GM18519 (cell line): ENCODE results near the gene PTPN5.
"Not testable (repeated sequence)": the region's sequence is repeated elsewhere in the genome, so short reads cannot be mapped to it uniquely, and the experiment has no call there.

ENCODE experiments used
- ATAC-seq: cut with Tn5 transposase; IDR thresholded peaks from one replicate; pipeline ENCODE4 v1.9.1; 2021; ENCODE audit warnings: mild to moderate bottlenecking, moderate library complexity; ENCODE audit not compliant: unreplicated experiment, low FRiP score

PTPN5 gene

GRCh38 chr11:18791207-18791968 lies at the start of gene PTPN5:
PTPN5 (minus strand) TSS chr11:18791798; CDS start chr11:18771958, 19,840 bp downstream.
- no peak for ATAC-seq

DNA sequence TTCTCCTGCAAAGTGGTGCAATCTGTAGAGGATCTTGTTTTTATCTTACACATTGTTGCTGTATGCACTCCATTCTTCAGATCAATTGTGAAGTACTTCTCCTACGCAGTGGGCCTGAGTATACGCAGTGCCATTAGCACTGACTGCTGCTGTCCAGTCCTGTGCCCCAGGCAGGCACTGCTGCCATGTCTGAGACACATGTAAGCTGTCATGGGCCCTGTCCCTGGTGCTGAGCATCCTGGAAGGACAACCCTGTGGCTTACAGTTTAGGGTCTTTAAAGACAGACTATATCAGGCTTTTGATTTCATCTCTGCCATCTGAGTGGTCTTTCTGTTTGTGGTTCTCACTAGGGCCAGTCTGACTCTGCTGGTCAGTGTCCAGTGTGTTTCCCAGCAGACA lies 44.8 kb upstream of the PTPN5 start:
- ATAC-seq, result no peak

DNA sequence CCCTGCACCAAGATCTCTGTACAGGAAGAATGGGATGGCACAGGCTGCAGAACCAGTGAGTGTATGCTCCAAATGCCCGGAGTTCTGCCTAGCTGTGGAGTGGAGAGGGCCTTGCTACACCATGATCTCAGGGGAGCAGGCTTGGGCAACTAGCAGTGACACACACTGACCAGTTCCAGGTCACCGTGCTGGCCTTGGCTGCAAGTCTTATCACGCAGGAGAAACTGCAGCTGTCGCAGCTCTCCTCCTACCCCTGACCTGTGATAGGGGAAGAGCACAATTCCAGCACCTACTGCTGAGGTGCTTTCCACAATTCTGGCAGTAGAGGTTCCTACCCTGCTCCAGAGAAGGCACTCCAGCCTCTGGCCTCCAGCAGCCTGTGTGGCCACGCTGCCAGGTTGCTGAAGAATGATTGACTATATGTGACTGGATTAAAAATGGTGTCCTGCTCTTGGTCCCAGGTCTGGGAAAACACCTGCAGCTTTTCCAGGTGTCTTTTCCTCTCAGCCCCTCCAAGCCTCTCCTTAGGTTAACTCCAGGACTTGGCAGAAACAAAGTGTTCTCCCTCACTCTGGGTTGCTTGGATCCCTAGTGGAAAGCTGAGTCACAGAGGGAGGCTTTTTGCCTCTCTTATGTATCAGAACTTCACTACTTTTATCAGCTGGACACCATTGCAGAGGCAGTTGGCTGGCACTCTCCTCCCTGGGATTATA lies 43.3 kb upstream of the PTPN5 start:
- ATAC-seq, result no peak

GRCh38 chr11:18820160-18820559 lies 28.6 kb upstream of the PTPN5 start:
- ATAC-seq, result not testable (repeated sequence)

DNA sequence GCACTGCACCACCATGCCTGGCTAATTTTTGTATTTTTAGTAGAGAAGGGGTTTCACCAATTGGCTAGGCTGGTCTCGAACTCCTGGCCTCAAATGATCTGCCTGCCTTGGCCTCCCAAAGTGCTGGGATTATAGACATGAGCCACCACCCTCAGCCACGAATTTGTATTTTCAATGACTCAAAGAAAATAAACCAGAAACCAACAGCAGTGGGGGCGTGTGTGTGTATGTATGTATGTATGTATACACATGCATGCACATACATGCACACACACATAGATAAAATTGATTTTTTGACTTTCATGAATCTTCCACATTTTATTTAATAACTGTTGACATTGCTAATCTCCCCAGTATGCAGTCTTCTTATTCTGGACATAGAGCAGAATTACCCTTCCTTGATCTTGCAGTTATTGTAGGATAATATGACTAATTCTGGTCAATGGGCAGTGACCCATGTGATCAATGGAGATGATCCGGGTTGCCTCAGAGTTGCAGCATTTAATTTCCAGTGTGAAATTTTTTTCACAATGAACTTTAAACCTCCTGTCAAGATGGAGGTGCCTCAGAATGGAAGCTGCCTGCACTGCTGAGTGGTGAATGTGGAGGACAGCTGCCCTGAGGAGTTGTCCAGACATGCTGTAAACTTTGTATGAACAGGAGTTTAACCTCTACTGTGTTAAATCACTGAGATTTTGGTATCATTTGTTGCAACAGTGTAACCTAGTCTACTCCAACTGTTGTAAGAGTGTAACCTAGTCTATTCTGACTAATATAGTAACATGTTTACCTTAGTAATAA lies 12.8 kb upstream of the PTPN5 start:
- no peak for ATAC-seq

- ATAC-seq, result no peak
These were observed 11.0 kb upstream of the PTPN5 start for GRCh38 chr11:18802381-18803257.

GRCh38 chr11:18798799-18799469 lies 7.3 kb upstream of the PTPN5 start:
- ATAC-seq, result no peak

DNA sequence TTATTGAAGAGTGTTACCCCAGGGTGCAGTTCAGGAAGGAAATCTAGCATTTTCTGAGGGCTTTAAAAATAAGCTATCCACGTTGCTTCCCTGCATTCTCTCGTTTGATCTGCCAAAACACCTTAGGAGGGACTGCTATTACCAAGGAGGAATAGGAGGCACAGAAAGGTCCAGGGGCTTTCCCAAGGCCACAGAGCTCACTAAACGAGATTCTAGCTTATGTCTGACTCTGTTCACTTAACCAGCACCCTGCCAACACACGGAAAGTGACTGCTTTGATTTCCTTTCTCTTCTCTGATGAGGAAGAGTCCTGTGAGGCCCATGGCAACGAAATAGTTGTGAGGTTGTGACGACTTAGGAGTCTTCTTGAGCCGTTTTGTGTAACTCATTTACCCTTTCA lies 3.4 kb upstream of the PTPN5 start:
- no peak for ATAC-seq

- no peak for ATAC-seq
These were observed 1.2 kb upstream of the PTPN5 start for GRCh38 chr11:18792827-18793226.

DNA sequence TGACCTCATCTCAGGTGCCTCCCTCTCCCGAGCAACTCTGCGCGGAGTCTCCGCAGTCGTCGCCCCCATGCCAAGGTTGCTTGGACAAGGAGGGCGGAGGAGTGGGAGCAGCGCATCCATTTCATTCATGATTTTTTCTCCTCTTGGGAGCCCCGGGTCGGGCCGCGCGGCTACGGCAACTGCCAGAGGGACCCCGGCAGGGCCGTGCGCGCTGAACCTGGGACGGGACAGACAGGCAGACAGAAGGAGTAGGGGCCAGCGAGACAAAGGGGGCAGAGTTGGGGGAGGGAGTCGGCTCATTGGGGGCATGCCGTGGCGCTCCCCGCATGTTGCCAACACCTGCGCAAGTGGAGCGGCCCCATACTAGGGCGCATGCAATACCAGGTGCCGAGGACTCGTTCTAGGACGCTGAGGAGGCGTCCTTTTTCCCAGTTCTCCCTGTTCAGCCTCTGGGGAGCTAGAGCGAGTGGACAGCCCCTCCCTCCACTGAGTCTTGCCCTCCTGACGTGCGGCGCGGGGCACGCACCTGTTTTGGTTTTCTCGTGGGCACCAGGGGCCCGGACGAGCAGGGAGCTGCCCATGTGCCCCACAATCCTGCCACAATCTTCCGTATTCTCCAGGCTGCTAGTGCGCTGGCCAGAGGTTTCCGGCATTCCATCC lies 501 bp upstream of the PTPN5 start:
- ATAC-seq, result no peak

GRCh38 chr11:18790883-18791206 lies 753 bp downstream of the PTPN5 start:
- ATAC-seq, result no peak

DNA sequence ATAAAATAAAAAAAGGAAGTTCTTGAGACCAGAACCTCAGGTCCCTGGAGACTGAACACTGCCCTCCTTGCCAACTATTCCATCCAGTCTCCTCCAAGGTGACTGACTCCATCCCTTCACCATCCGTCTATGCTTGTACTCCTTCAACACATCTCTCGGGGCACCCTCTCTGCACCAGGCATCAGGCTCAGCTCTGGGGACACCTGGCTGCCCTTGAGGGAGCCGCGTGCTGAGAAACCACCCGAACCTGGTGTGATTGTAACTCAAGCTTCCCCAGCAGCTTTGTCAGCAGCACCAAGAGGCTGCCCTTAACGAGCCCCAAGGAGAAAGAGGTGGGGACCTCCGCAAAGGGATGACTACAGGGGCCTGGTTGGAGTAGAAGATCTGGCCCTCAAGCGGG lies 1.7 kb downstream of the PTPN5 start:
- ATAC-seq, result no peak

DNA sequence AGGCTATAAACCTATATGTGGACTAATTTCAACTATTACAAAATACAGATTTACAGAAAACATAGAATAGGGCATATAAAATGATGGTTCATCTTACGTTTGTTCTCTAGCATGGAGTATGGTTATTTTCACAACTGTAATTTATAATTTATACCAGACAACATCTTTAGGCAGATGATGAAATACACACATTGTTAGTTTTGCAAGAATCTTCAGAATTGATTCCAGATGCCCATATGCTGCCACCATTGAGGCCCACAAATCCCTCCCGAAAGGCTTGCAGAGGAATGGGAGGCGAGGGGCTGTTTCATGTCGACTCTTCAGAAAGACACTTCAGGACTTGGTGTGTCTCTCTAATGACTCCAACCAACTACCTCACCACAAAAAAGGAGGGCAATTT lies 6.2 kb downstream of the PTPN5 start:
- no peak for ATAC-seq

DNA sequence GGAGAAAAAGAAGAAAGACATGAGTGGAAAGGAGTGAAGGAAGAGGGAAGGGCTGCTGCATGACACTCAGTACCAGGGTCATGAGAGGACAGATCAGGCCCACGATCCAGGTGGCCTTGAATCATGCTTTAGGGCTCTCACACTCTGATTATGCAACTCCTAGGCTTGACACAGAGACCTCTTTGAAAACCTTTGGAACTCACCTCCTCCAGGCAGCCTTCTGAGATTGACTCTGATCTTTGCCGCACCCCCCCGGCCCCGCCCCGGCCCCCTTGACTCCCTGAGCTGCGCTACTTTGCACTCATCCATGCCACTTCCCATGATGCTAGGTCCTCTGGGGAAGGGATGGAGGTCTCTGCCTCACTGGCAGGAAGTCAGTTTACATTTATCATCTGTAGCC lies 10.7 kb downstream of the PTPN5 start:
- no peak for ATAC-seq

DNA sequence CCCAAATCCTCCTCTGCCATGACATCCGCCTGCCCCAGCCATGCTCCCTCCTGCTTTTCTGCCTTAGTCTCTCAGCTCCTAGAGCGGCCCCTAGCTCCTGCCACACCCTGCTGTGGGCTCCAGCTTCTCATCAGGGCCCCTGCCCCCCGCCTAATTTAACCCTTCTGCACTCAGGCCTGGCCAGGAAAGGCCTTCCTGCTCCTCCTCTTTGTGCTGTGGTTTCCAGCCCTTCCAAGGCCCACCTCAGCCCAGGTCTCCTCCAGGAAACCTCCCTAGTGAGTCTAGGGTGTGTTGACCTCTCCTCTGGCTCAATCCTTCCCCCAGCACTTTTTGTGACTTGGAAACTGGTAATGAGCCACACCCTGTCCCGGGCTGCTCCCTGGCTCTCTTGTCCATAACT lies 11.3 kb downstream of the PTPN5 start:
- ATAC-seq, result no peak

- no peak for ATAC-seq
These were observed 13.1 kb downstream of the PTPN5 start for GRCh38 chr11:18778468-18778867.

DNA sequence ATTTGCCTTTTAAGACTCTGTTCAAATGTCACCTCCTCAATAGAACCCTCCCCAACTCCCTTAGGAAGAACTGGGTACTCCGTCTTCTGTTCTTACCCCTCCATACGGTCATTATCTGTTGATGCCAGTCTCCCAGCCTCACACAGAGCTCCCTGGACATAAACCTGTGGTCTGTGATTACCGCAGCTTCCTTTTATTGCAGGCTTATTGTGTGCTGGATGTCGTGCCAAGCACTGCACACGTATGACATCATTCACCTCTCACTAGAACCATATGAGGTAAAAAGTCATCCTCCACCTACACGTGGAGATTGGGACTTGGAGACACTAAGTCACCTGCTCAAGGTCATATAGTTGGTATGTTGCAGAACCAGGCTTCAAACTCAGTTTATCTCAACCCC lies 15.3 kb downstream of the PTPN5 start:
- no peak for ATAC-seq

- ATAC-seq, result no peak
These were observed 15.9 kb downstream of the PTPN5 start for GRCh38 chr11:18775492-18776292.

GRCh38 chr11:18774801-18775200 lies 16.8 kb downstream of the PTPN5 start:
- ATAC-seq, result no peak
